SK-N-MC (cell line): ENCODE results near the gene NRM.
"Not testable (repeated sequence)": the region's sequence is repeated elsewhere in the genome, so short reads cannot be mapped to it uniquely, and the experiment has no call there.

Experiments
- DNase-seq: peaks from one replicate; pipeline ENCODE4 v3.0.0-alpha.2; 2011; ENCODE audit warnings: low read depth, low spot score
- H3K27ac ChIP-seq: fragments of 200-600 bp; sonication (generic); 2 replicates; pipeline ENCODE4 v1.5.1; 2016; ENCODE audit warnings: mixed run types
- H3K36me3 ChIP-seq: fragments of 200-600 bp; sonication (generic); 2 replicates; pipeline ENCODE4 v1.6.1; 2017; ENCODE audit warnings: antibody characterized with exemption, low read length, mixed read lengths; ENCODE audit not compliant: insufficient read depth
- H3K4me3 ChIP-seq: fragments of 200-600 bp; sonication (generic); 2 replicates; pipeline ENCODE4 v1.5.1; 2016
- H3K9ac ChIP-seq: fragments of 200-600 bp; sonication (generic); 2 replicates; pipeline ENCODE4 v1.8.0; 2017; ENCODE audit warnings: mixed run types, mixed read lengths; ENCODE audit not compliant: insufficient read length
- H3K9me3 ChIP-seq: fragments of 200-600 bp; sonication (generic); 2 replicates; pipeline ENCODE4 v1.6.1; 2017; ENCODE audit warnings: low read depth, mild to moderate bottlenecking, antibody characterized with exemption, low read length, moderate library complexity, mixed read lengths
- EZH2 ChIP-seq: fragments of 200-600 bp; sonication (generic); IDR thresholded peaks from one replicate; pipeline ENCODE4 v1.6.1; 2017; ENCODE audit warnings: antibody characterized with exemption
- FOXP2 ChIP-seq: optimal IDR thresholded peaks from 2 replicates; pipeline ENCODE3; 2011; ENCODE audit warnings: mild to moderate bottlenecking, moderate library complexity; ENCODE audit not compliant: insufficient read depth; ENCODE audit errors: extremely low read length, control extremely low read depth
- POLR2AphosphoS5 ChIP-seq: IDR thresholded peaks from 2 replicates; pipeline ENCODE4 v1.6.1; 2012; ENCODE audit warnings: mild to moderate bottlenecking, low read depth, low read length, borderline replicate concordance

The NRM gene

DNA sequence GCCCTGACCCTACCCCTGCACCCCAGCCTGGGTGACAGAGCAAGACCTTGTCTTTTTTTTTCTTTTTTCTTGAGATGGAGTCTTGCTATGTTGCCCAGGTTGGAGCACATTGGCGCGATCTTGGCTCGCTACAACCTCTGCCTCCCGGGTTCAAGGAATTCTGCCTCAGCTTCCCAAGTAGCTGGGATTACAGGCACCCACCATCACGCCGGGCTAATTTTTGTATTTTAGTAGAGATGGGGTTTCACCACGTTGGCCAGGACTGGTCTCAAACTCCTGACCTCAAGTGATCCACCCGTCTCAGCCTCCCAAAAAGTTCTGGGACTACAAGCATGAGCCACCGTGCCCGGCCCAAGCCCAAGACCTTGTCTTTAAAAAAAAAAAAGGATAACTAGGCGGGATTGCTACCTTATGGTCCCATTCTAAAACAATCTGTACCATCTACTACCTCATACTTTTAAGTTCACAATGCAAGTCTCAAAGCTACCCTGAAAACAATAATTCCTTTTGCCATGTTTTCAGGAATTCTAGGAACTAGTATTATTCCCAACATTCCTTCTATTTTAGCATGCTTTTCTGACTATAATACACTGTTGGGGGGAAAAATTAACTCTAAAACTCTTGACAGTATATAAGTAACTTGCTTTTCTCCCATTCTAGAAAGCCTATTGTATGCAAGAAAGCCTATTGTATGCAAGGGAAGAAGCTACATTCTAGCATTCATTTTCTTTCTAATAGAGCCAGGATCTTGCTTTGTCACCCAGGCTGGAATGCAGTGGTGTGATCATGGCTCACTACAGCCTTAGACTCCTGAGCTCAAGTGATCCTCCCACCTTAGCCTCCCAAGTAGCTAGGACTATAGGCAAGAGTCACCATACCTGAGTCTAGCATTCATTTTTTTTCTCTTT, 36.0 kb upstream of the NRM start:
- H3K9ac ChIP-seq = no peak overlapping the region
- H3K4me3 ChIP-seq = no peak overlapping the region
- TF ChIP-seq FOXP2 (no peak), POLR2AphosphoS5 (no peak; the same call in 1 of the 2 replicates), EZH2 (no peak)
- no peak for DNase-seq
- H3K36me3 ChIP-seq = peaks cover 43% of the 10 kb centered on the region
- H3K9me3 ChIP-seq = no peaks in the 10 kb centered on the region
- peak overlapping the region; percentile 66 for H3K27ac ChIP-seq

DNA sequence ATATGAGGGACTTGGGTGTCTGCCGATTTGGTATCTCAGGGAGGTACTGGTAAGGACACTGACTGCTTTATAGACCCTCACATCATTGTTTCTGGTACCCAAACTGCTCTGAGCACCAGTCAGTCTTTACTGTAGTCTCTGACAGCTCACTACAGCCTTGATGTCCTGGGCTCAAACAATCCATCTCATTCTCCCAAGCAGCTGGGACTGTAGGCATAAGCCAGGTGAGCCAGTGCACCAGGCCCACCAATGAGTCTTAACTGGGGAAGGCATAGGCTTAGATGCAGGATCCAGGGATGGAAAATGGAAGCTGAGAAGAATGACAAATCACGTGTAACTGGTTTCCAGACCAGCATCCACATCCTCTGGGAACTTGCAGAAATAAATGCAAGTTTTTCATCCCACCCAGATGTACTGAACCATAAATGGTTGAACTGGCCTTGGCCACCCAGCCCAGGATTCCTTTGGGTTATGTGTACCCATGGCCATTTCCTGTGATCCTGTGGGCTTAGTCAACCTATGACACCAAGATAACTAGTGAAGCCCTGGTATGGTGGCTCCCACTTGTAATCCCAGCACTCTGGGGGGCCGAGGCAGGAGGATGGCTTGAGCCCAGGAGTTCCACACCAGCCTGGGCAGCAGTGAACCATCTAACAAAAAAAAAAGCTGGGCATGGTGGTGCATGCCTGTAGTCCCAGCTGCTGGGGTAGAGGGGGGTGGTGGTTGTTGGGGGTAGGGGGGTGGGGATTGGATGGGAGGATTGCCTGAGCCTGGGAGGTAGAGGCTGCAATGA, 35.1 kb upstream of the NRM start:
- no peak overlapping the region for H3K4me3 ChIP-seq
- H3K9ac ChIP-seq = no peak overlapping the region
- DNase-seq = no peak
- no peak overlapping the region; the same call in 1 of the 2 replicates for H3K27ac ChIP-seq
- peaks cover 49% of the 10 kb centered on the region for H3K36me3 ChIP-seq
- H3K9me3 ChIP-seq = no peaks in the 10 kb centered on the region
- TF ChIP-seq POLR2AphosphoS5 (peak; percentile 90), EZH2 (no peak)

- Histone ChIP-seq H3K9me3 (no peaks in the 10 kb centered on the region), H3K4me3 (0 out of 2 replicates have a peak overlapping the region, but pooled peaks have one; percentile 28), H3K9ac (no peak overlapping the region), H3K36me3 (peaks cover 51% of the 10 kb centered on the region), H3K27ac (peak overlapping the region; percentile 69)
- TF ChIP-seq EZH2 = no peak
- TF ChIP-seq POLR2AphosphoS5 = peak; percentile 52; the same call in 1 of the 2 replicates
- no peak for DNase-seq
Measured at GRCh38 chr6:30724906-30725667, 34.3 kb upstream of the NRM start.

DNA sequence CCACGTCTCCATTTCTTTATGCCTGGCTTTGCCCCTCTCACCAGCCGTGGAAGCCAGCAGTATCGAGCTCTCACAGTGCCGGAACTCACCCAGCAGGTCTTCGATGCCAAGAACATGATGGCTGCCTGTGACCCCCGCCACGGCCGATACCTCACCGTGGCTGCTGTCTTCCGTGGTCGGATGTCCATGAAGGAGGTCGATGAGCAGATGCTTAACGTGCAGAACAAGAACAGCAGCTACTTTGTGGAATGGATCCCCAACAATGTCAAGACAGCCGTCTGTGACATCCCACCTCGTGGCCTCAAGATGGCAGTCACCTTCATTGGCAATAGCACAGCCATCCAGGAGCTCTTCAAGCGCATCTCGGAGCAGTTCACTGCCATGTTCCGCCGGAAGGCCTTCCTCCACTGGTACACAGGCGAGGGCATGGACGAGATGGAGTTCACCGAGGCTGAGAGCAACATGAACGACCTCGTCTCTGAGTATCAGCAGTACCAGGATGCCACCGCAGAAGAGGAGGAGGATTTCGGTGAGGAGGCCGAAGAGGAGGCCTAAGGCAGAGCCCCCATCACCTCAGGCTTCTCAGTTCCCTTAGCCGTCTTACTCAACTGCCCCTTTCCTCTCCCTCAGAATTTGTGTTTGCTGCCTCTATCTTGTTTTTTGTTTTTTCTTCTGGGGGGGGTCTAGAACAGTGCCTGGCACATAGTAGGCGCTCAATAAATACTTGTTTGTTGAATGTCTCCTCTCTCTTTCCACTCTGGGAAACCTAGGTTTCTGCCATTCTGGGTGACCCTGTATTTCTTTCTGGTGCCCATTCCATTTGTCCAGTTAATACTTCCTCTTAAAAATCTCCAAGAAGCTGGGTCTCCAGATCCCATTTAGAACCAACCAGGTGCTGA, 33.3 kb upstream of the NRM start:
- not testable (repeated sequence) for H3K9me3 ChIP-seq, H3K9ac ChIP-seq, DNase-seq
- H3K36me3 ChIP-seq = peaks cover 46% of the 10 kb centered on the region
- H3K4me3 ChIP-seq = peak overlapping the region; percentile 28; the same call in 1 of the 2 replicates
- H3K27ac ChIP-seq = peak overlapping the region; percentile 69

- H3K4me3 ChIP-seq = peak overlapping the region; percentile 85
- H3K9me3 ChIP-seq, DNase-seq: not testable (repeated sequence)
- H3K9ac ChIP-seq = peak overlapping the region; percentile 99
- peak overlapping the region; percentile 95 for H3K27ac ChIP-seq
- peaks cover 46% of the 10 kb centered on the region for H3K36me3 ChIP-seq
Measured at GRCh38 chr6:30723159-30723842, 32.5 kb upstream of the NRM start.

- no peaks in the 10 kb centered on the region for H3K9me3 ChIP-seq
- peak overlapping the region; percentile 95 for H3K27ac ChIP-seq
- peak overlapping the region; percentile 99 for H3K9ac ChIP-seq
- peaks cover 46% of the 10 kb centered on the region for H3K36me3 ChIP-seq
- no peak for DNase-seq
- peak overlapping the region; percentile 85 for H3K4me3 ChIP-seq
- no peak for TF ChIP-seq EZH2
- no peak for TF ChIP-seq POLR2AphosphoS5
- TF ChIP-seq FOXP2 = no peak
Measured at GRCh38 chr6:30722280-30723112, 31.7 kb upstream of the NRM start.

DNA sequence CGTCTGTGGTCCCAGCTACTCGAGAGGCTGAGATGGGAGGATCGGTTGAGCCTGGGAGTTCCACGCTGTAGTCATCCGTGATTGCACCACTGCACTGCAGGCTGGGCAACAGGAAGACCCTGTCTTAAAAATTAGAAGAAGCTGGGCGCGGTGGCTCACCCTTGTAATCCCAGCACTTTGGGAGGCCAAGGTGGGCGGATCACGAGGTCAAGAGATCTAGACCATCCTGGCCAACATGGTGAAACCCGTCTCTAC, 31.2 kb upstream of the NRM start:
- not testable (repeated sequence) for DNase-seq

More for the DNA sequence above, 31.2 kb upstream of the NRM start:
- Histone ChIP-seq H3K36me3 (peaks cover 46% of the 10 kb centered on the region), H3K9ac (peak overlapping the region; percentile 99), H3K4me3 (peak overlapping the region; percentile 85), H3K27ac (peak overlapping the region; percentile 95)
- H3K9me3 ChIP-seq = not testable (repeated sequence)
